HG03139 (cell line): ENCODE data around the gene SH3D19.
"Not testable (repeated sequence)": the region's sequence is repeated elsewhere in the genome, so short reads cannot be mapped to it uniquely, and the experiment has no call there.

Source experiments
- ATAC-seq: cut with Tn5 transposase; IDR thresholded peaks from one replicate; pipeline ENCODE4 v1.9.1; 2021; ENCODE audit not compliant: unreplicated experiment

The SH3D19 gene

GRCh38 chr4:151236036-151236435, 89.4 kb downstream of the SH3D19 start:
- ATAC-seq, result no peak

GRCh38 chr4:151235373-151235772, 90.0 kb downstream of the SH3D19 start:
- ATAC-seq, result not testable (repeated sequence)

GRCh38 chr4:151233600-151233999, 91.8 kb downstream of the SH3D19 start:
- ATAC-seq, result no peak

DNA sequence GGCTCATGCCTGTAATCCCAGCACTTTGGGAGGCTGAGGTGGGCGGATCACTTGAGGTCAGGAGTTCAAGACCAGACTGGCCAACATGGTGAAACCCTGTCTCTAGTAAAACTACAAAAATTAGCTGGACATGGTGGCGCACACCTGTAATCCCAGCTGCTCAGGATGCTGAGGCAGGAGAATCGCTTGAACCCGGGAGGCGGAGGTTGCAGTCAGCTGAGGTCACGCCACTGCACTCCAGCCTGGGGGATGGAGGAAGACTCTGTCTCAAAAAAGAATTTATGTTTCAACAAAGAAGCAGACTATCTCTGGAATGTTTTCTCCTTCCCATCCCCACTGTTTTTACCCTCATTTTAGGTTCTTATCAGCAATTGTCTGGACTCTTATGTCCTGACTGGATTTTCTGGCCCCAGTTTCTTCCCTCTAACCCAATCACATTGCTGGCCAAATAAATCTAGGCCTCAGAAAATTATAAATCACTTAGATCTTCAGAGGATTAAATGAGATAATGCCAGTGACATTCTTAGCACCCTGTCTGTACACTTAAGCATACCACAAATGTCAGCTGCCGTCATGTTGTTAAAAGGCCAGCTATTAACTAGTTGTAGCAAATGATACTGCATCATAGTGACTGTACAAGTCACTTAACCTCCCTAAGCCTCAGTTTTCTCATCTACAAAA, 93.3 kb downstream of the SH3D19 start:
- no peak for ATAC-seq

GRCh38 chr4:151228189-151229119, 97.0 kb downstream of the SH3D19 start:
- no peak for ATAC-seq

- no peak for ATAC-seq
These were observed 97.7 kb downstream of the SH3D19 start for GRCh38 chr4:151227731-151228130.

DNA sequence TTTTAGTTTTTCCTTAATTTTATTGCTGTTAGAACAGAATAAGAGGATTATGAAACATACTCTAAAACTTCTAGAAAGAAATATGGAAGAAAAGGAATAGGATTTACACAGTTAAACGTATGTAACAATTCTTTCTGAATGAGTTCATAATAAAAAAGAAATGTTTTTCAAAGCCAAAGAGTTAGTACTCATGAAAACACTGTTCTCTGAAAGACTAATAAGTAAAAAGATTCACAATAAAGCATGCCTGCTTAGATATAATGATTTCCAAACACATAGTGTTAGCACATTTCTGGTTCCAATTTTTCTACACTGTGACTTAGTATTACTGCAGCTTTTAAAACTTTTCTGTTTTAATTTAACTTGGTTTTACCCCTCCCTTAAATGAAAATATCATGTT, 98.2 kb downstream of the SH3D19 start:
- ATAC-seq, result no peak

- ATAC-seq, result no peak
These were observed 99.1 kb downstream of the SH3D19 start for GRCh38 chr4:151226004-151226932.

GRCh38 chr4:151223465-151223864, 101.9 kb downstream of the SH3D19 start:
- no peak for ATAC-seq

- no peak for ATAC-seq
These were observed 105.5 kb downstream of the SH3D19 start for GRCh38 chr4:151219948-151220347.

GRCh38 chr4:151219091-151219490, 106.3 kb downstream of the SH3D19 start:
- no peak for ATAC-seq

DNA sequence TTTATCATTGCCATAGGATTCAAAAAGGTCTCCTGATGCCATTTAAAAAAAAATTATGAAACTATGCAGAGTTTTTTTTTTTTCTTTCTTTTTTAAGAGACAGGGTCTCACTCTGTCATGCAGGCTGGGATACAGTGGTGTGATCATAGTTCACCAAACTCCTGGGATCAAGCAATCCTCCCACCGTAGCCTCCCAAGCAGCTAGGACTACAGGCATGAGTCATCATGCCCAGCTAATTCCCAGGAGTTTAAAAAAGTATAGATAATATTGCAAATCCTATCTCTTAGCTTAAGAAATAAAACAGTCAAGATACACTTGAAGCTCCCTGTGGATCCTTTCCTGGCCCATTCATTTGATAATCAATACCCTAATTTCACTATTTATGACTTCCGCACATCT, 107.1 kb downstream of the SH3D19 start:
- no peak for ATAC-seq

- no peak for ATAC-seq
These were observed 108.1 kb downstream of the SH3D19 start for GRCh38 chr4:151217326-151217725.

DNA sequence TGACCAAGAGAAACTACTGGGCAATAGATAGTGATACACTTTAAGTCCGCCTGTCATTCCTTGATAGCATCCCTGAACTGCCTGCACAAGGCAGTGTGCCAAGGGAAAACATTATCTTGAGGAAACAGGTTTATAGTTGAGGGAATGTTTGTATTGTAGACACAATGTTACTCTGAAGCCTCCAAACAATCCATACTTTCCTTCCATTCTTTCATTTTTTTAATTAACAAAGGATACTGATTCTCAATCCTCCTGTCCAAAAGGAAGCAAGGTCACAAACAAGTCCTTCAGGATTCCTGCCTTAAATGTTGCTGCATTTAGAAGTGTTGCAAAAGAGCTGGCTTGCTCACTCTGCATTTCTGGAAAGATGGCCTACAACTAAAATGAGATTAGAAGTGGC, 110.1 kb downstream of the SH3D19 start:
- ATAC-seq, result no peak

- ATAC-seq, result no peak
These were observed 117.5 kb downstream of the SH3D19 start for GRCh38 chr4:151207868-151208267.

GRCh38 chr4:151207186-151207585, 118.2 kb downstream of the SH3D19 start:
- ATAC-seq, result no peak

DNA sequence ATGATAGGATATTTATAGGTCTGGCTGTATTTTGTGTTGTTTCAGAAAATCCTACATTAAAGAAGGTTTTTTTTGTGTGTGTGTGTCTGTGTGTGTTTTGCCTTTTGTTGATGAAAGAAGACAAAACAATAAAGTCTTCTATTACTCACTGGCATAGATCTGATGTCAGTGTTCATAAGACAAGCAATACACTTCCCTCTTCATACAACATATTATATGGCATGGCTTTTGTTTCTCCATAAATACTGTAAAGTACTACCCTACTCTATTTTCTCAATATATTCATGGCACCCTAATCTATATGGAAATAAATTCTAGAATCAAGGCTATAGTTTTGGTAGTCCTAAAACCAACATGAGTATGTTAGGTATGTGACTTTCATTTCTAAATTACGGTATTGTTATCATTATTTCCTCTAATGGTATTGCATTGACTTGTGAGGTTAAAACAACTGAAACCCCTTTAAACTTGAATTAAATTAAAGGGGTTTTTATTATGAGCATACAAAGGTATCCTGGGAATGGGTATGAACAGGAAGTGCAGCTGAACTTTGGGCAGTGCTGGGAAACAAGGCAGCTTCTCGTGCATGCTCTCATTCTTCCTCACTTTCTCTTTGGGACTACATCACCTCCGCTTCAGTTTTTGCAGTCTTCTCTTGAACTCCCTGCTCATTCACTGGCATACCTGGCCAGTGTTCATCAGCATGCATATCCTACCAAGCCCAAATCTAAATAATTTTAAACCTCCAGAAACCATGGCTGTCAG, 119.0 kb downstream of the SH3D19 start:
- no peak for ATAC-seq

GRCh38 chr4:151205722-151206121, 119.7 kb downstream of the SH3D19 start:
- ATAC-seq, result no peak

GRCh38 chr4:151204925-151205524, 120.4 kb downstream of the SH3D19 start:
- ATAC-seq, result no peak

DNA sequence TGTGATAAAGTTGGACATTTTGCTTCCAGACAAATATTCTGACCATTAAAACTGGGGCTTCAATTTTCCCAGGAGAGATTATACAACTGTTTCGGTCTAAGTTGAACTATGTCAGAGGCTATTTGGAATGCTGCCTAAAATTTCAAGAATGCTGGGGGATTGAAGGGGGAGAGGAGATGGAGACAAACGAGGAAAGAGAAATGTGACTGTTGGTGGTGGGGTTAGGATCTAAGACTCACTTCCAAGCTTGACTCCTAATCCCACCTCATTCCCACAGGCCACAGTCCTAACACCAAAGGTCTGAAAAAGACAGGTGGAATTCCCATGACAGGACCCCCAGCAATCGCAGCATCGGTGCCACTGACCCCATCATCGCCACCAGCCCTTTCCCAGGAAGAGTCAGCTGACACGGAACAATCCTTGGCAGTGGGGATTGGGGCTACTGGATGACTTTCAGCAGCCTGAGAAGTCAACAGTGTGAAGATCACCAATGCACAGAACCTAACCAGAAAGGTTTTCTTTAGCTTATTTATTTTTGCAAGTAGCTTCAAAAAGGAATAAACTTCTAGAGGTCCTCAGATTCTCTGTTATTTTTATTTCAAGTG, 122.5 kb downstream of the SH3D19 start:
- no peak for ATAC-seq
